ENCODE results near the gene HOTAIR. TPM values are rescaled to one million over a fixed set of nuclear protein-coding genes. Genes with fewer than 3 reads are reported as not detected.

HOTAIR gene
- total RNA-seq, 1 donor from 2014 or later = not detected

- H3K9me3 ChIP-seq = no peaks in the 10 kb centered on the region
- peaks cover 100% of the 10 kb centered on the region for H3K27me3 ChIP-seq
- H3K36me3 ChIP-seq = no peaks in the 10 kb centered on the region
- intact Hi-C loops (cut with DNase I) = no loop called here
- DNase-seq (no peak), ATAC-seq (no peak)
- TF ChIP-seq, protein P1, sequence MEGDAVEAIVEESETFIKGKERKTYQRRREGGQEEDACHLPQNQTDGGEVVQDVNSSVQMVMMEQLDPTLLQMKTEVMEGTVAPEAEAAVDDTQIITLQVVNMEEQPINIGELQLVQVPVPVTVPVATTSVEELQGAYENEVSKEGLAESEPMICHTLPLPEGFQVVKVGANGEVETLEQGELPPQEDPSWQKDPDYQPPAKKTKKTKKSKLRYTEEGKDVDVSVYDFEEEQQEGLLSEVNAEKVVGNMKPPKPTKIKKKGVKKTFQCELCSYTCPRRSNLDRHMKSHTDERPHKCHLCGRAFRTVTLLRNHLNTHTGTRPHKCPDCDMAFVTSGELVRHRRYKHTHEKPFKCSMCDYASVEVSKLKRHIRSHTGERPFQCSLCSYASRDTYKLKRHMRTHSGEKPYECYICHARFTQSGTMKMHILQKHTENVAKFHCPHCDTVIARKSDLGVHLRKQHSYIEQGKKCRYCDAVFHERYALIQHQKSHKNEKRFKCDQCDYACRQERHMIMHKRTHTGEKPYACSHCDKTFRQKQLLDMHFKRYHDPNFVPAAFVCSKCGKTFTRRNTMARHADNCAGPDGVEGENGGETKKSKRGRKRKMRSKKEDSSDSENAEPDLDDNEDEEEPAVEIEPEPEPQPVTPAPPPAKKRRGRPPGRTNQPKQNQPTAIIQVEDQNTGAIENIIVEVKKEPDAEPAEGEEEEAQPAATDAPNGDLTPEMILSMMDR (IDR thresholded peaks at IDR 0.05) = no peak
- no peak overlapping the region for H3K4me3 ChIP-seq
- H3K4me1 ChIP-seq = no peaks in the 10 kb centered on the region
- no peak overlapping the region for H3K27ac ChIP-seq
Measured at GRCh38 chr12:53930591-53931255, 44.0 kb downstream of the HOTAIR start.

- H3K4me1 ChIP-seq = no peaks in the 10 kb centered on the region
Measured at GRCh38 chr12:53929527-53929926, 45.2 kb downstream of the HOTAIR start.

GRCh38 chr12:53928054-53928835 lies 46.5 kb downstream of the HOTAIR start:
- Histone ChIP-seq H3K36me3 (no peaks in the 10 kb centered on the region), H3K27me3 (peaks cover 94% of the 10 kb centered on the region), H3K9me3 (no peaks in the 10 kb centered on the region), H3K4me3 (no peak overlapping the region), H3K4me1 (no peaks in the 10 kb centered on the region), H3K27ac (no peak overlapping the region)
- intact Hi-C loops (cut with DNase I) = no loop called here
- DNase-seq = no peak
- TF ChIP-seq, protein P1 (IDR thresholded peaks at IDR 0.05) = no peak
- no peak for ATAC-seq

More at GRCh38 chr12:53929527-53929926, 45.2 kb downstream of the HOTAIR start:
- TF ChIP-seq, protein P1 (IDR thresholded peaks at IDR 0.05) = no peak
- no peak for DNase-seq
- no peaks in the 10 kb centered on the region for H3K9me3 ChIP-seq
- peaks cover 94% of the 10 kb centered on the region for H3K27me3 ChIP-seq
- H3K36me3 ChIP-seq = no peaks in the 10 kb centered on the region
- no peak overlapping the region for H3K4me3 ChIP-seq
- H3K27ac ChIP-seq = no peak overlapping the region
- no peak for ATAC-seq
- intact Hi-C loops (cut with DNase I) = no loop called here

DNA sequence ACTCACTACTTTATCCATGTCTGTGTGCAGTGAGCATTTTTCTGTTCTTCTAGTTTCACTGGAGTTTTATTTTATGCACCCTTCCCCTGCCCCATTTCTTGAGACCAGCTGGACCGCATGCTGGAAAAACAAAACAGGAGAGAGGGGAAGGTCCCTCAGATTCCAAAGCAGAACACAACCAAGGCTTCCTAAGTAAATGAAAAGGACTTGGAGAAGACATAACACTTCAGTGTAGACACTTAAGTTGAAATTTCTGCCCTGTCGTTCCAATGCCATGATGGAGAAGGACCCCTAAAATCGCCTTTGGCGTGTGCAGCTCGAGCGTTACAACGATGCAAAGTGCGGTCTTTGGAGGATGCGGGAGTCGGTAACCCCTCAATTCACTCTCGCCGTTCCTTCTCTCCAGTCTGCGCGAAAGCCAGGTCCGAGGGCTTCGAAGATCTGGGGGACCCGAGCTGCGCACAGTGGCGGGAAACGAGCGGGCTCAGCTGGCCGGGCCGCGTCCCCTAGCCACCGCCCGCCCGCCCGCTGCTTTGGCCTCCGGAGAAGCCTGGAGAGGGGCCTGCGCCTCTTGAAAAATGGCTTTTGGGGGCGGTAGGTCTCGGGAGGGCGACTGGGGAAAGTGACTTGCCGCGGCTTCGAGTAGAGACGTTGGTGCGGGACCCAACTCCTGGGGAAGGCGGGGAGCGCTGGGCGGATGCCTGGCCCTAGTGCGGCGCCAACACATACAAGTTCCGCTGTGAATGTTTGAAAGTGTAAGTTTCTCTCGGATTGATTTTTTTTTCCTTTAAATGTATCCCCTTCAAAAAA lies 47.3 kb downstream of the HOTAIR start:
- Histone ChIP-seq H3K9me3 (no peaks in the 10 kb centered on the region), H3K4me1 (no peaks in the 10 kb centered on the region), H3K27me3 (peaks cover 94% of the 10 kb centered on the region), H3K4me3 (no peak overlapping the region), H3K36me3 (no peaks in the 10 kb centered on the region), H3K27ac (no peak overlapping the region)
- ATAC-seq (no peak), DNase-seq (no peak)
- intact Hi-C loops (cut with DNase I) = no loop called here
- TF ChIP-seq, protein P1 (IDR thresholded peaks at IDR 0.05) = no peak

DNA sequence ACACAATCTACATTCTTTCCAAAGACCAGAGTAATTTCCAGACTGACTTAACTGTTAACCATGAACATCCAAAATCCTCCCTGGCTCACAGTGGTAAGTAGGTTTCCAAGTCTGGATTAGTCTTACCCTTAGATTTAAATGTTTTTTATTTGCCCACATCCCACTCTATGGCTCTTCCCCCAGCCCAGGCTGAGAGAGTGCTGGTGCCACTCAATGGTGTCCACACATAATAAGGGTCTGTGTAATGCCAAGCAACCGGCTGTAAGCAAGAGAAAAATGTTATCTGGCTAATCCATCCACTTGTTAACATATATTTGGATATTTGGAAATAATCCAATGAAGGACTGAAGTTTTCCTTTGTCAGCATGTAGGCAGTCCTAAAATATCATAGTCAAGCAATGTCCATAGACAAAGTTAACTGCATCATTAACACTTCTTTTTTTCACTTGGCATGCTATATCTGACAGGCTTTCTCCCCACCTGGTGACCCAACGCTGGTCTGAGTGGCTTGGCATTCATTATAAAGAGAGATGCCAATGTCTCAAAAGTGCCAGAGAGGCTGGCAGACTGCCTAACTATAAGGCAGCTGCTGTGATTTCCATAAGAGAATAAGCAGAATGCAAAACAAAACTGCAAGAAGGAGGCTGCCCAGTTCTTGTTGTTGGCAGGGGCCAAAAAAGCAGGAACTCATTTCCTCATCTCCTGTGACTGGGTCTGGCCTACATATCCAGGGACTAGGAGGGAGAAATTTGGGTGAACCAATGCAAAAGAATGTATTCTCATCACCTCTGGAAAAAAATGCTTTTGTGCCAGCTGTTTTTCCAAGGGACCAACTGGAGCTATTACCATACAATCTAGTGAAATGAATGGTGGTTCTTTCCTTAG lies 50.0 kb downstream of the HOTAIR start:
- H3K4me1 ChIP-seq = no peaks in the 10 kb centered on the region
- H3K36me3 ChIP-seq = no peaks in the 10 kb centered on the region
- intact Hi-C loops (cut with DNase I) = no loop called here
- DNase-seq = no peak
- ATAC-seq = no peak
- H3K27ac ChIP-seq = no peak overlapping the region
- H3K4me3 ChIP-seq = no peak overlapping the region
- TF ChIP-seq, protein P1 (IDR thresholded peaks at IDR 0.05) = no peak
- H3K27me3 ChIP-seq = peaks cover 85% of the 10 kb centered on the region
- H3K9me3 ChIP-seq = no peaks in the 10 kb centered on the region

Data from upper lobe of right lung (tissue), 1 donor.